ENCODE results near the gene LRP1B.
A peak's percentile ranks its signal among the peaks of the same experiment; 100 is the strongest.

LRP1B gene

GRCh38 chr2:140597836-140598235 lies 1533.0 kb downstream of the LRP1B start:
- no peak overlapping the region for H3K27ac ChIP-seq

GRCh38 chr2:140597205-140597604 lies 1533.6 kb downstream of the LRP1B start:
- no peak for TF ChIP-seq CTCF (conservative IDR thresholded peaks at IDR 0.05)
- no peak overlapping the region for H3K27ac ChIP-seq

More at GRCh38 chr2:140597836-140598235, 1533.0 kb downstream of the LRP1B start:
- no peak for TF ChIP-seq CTCF (conservative IDR thresholded peaks at IDR 0.05)

- no peak overlapping the region for H3K27ac ChIP-seq
- no peak for TF ChIP-seq CTCF (conservative IDR thresholded peaks at IDR 0.05)
These were observed 1534.4 kb downstream of the LRP1B start for GRCh38 chr2:140596447-140596846.

- H3K27ac ChIP-seq: no peak overlapping the region
- no peak for TF ChIP-seq CTCF (conservative IDR thresholded peaks at IDR 0.05)
These were observed 1535.7 kb downstream of the LRP1B start for GRCh38 chr2:140595107-140595506.

GRCh38 chr2:140593132-140593531 lies 1537.7 kb downstream of the LRP1B start:
- no peak overlapping the region for H3K27ac ChIP-seq
- no peak for TF ChIP-seq CTCF (conservative IDR thresholded peaks at IDR 0.05)

GRCh38 chr2:140589696-140590095 lies 1541.1 kb downstream of the LRP1B start:
- no peak overlapping the region for H3K27ac ChIP-seq
- TF ChIP-seq CTCF (conservative IDR thresholded peaks at IDR 0.05): no peak

- no peak for TF ChIP-seq CTCF (conservative IDR thresholded peaks at IDR 0.05)
- no peak overlapping the region for H3K27ac ChIP-seq
These were observed 1541.5 kb downstream of the LRP1B start for GRCh38 chr2:140589273-140589672.

GRCh38 chr2:140586379-140586778 lies 1544.4 kb downstream of the LRP1B start:
- H3K27ac ChIP-seq: no peak overlapping the region
- TF ChIP-seq CTCF (conservative IDR thresholded peaks at IDR 0.05): peak; percentile 84
